ENCODE measurements around the gene DENND2C.

The DENND2C gene

GRCh38 chr1:114685851-114686250, 16.0 kb upstream of the DENND2C start:
- intact Hi-C loops (cut with DNase I) = no loop called here
- no peak for DNase-seq

- DNase-seq = no peak
- intact Hi-C loops (cut with DNase I) = loop anchor here (10.0 kb wide), 1 partner anchor 93 kb away; the partner anchor contains the start of gene BCAS2
Observed at GRCh38 chr1:114677691-114678090, 7.8 kb upstream of the DENND2C start.

DNA sequence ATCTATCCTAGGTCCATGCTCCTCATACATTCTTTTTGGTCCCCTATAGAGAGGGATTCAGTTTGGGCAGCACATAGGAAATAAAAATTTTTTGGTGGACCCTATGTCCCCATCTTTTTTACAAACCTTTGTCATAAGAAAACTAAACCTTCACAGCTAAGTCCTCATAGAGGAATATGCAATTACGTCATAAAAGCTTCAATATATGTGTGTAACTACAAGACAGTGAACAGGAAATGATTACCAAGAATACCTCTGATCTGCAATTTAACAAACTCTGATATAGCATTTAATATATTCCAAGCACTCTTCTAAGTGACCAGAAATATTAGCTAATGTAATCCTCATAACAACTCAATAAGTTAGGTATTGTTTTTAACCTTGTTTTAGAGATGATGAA, 6.3 kb upstream of the DENND2C start:
- no peak for DNase-seq
- intact Hi-C loops (cut with DNase I) = loop anchor here (10.0 kb wide), 1 partner anchor 91 kb away; the partner anchor contains the start of gene BCAS2

- no peak for DNase-seq
- intact Hi-C loops (cut with DNase I) = loop anchor here (10.0 kb wide), 1 partner anchor 87 kb away; the partner anchor contains the start of gene BCAS2
Observed at GRCh38 chr1:114671939-114672275, 2.1 kb upstream of the DENND2C start.

DNA sequence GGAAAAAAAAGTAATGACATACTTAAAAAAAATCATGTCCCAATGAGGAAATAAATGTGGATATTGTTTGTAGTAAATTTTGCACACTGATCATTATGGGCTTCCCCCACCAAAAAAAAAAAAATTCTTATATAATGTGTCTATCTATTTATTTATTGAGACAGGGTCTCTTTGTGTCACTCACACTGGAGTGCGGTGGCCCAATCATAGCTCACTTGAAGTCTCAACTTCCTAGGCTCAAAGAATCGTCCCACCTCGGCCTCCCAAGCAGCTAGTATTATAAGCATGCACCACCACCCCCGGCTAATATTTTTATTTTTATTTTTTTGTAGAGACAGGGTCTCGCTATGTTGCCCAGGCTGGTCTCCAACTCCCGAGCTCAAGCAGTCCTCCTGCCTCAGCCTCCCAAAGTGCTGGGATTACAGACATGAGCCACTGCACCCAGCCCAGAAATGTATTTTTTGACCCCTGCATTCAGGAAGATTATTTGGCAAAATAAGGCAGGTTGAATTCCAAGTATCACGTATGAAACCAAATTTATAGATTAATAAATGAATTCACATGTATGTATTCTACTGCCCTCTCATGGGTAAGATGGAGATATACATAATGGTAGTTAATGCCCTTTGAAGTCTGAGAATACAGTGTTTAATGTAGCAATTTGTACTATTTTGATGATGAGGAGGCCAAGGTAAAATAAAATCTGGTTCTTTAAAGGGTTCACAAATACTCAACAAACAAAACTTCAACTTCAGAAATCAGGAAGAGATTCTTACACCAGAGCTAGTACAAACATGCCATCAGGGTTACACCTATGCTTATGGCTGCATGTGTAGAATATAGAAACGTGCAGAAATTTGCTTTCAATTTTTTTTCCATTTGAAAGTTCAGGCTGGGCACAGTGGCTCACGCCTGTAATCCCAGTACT, 1.4 kb upstream of the DENND2C start:
- no peak for DNase-seq
- intact Hi-C loops (cut with DNase I) = loop anchor here (10.0 kb wide), 1 partner anchor 86 kb away; the partner anchor contains the start of gene BCAS2

- intact Hi-C loops (cut with DNase I) = loop anchor here (10.0 kb wide), 1 partner anchor 86 kb away; the partner anchor contains the start of gene BCAS2
- peak; percentile 44 to 96 (median 81) for DNase-seq
Observed at GRCh38 chr1:114670083-114671010, 498 bp upstream of the DENND2C start.

DNA sequence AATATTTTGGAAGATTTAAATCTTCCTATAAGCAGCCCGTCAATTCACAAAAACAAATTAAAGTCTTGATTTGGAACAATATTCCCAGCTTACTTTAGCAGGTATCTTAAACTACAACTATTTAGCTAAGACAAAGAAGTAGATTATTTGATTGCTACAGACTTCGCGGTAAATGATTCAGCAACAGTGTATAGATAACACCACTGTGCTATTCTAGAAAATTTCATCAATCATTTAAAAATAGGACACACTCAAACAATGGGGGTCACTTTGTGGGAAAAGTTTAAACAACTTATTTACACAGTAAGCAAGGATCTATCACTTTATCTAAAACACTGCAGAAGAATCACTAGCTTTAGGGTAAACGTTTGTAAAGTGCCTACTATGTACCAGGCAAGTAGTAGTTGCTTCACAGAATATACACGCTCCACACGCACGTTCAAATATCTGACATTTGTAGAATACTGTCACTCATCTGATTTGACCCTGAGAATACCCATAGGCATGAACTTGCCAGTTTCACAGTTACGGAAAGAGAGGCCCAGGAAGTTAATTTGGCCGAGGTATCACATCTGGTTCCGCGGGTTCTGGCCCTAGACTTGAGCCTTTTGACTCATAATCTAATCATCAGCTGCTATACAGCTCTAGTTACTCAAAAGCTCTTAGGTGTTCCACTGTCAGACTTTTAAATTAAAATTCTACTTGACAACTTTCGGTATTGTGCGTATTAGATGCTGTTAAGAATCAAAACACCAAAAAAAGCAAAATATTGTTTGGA, 876 bp downstream of the DENND2C start:
- intact Hi-C loops (cut with DNase I) = no loop called here
- DNase-seq = no peak

DNA sequence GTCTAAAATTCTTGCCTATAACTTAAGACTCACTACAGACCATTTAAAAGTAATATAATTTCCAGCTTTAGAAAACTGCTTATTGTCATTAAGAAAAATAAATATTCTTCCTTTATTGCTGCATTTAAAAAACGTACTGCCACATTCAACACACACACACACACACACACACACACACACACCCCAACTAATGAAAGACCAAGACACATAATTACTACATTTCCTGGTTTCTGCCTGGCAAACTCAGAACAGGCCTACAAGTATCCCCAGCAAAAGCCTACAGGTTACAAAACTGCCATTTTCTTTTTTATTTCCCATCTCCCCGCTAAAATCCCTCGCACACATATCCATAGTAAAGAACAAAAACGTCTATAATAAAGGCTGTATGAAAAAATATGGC, 1.5 kb downstream of the DENND2C start:
- DNase-seq = no peak
- intact Hi-C loops (cut with DNase I) = no loop called here

DNA sequence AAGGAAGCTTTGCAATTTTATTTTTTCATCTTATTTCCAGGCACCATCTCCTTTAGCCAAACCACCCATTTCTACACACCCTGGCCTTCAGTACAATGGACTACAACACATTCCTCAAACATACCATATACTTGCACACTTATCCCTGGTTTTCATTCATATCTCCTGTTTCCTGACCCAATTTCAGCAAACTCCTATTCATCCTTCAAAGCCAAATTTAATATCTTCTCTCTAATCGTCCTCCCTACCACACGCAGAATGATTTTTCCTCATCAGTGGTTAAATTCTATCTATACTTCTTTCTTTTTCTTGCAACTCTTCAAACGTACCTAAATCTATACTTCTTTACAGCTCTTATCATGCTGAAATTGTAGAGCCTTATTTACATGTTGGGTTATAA, 2.9 kb downstream of the DENND2C start:
- no peak for DNase-seq
- intact Hi-C loops (cut with DNase I) = no loop called here

- intact Hi-C loops (cut with DNase I) = no loop called here
- no peak for DNase-seq
Observed at GRCh38 chr1:114660238-114660637, 9.6 kb downstream of the DENND2C start.

- intact Hi-C loops (cut with DNase I) = no loop called here
- DNase-seq = no peak
Observed at GRCh38 chr1:114651893-114652292, 18.0 kb downstream of the DENND2C start.

DNA sequence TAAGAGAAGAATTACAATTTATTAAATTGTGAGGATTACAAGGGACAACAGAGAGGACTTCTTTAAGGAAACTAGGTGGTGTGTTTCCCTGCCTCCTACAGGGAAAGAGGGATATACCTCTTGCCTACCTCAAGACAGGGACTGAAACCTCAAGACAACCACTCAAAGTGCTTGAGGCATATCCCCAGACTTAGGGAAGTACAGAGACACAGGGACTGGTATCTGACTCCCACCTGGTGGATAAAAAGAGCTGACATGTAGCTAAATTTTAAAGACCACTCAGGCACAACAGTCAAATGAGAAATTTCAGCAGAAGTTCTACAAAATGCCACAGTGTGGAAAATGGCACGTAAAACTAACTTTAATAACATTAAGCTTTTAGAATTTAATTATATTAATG, 21.3 kb downstream of the DENND2C start:
- no peak for DNase-seq
- intact Hi-C loops (cut with DNase I) = no loop called here

- intact Hi-C loops (cut with DNase I) = no loop called here
- DNase-seq = no peak
Observed at GRCh38 chr1:114641377-114641776, 28.5 kb downstream of the DENND2C start.

DNA sequence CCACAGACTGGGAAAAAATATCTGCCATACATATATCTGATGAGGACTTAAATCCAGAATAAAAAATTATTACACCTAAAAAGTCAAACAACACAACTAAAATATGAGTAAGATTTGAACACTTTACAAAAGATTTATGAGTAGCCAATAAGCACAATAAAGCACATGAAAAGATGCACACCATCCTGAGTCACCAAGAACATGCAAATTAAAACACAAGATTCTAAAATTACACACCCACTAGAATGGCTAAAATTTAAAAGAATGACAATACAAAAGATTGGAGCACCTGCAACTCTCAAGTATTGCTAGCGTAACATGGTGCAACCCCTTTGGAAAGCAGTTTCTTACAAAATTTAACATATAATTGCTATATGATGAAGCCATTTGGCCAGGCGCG, 30.9 kb downstream of the DENND2C start:
- no peak for DNase-seq
- intact Hi-C loops (cut with DNase I) = no loop called here

DNA sequence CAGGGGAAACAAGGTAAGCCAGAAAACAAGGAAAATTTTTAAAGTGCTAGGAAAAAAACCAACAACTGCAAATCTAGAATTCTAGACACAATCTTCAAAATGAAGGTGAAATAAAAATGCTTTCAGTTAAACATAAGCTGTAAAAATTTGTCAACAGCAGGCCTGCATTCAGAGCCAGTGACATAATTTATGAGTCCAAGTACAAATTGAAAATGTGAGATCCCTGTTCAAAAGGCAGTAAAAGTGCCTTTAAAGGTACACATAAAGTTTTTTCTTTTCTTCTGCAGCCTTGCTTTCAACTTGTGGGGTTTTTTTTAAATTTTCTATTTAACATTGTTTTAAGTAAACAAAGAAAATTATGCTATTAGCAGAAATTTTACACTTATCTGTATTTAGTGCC, 37.4 kb downstream of the DENND2C start:
- no peak for DNase-seq
- intact Hi-C loops (cut with DNase I) = no loop called here

GRCh38 chr1:114627107-114627506, 42.7 kb downstream of the DENND2C start:
- intact Hi-C loops (cut with DNase I) = no loop called here

DNA sequence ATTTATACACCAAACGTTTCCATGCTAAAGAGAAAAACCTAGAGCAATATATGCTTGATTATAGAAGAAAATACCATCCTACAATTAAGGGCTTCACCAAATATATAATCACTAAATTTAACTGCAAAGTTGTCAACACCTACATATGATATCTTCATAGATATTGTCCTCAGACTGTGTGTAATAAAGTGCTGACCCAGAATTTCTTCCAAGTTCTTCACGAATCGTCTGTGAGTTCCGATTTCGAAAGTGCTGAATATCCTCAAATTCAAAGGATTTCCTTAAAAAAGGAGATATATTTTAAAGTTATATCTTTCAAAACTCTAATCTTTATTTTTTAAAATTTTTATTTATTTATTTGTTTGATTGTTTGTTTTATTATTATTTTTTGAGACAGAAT, 46.5 kb downstream of the DENND2C start:
- no peak for DNase-seq
- intact Hi-C loops (cut with DNase I) = no loop called here

More at GRCh38 chr1:114627107-114627506, 42.7 kb downstream of the DENND2C start:
- DNase-seq = no peak

- no peak for DNase-seq
- intact Hi-C loops (cut with DNase I) = no loop called here
Observed at GRCh38 chr1:114620419-114620818, 49.4 kb downstream of the DENND2C start.

- intact Hi-C loops (cut with DNase I) = no loop called here
- no peak for DNase-seq
Observed at GRCh38 chr1:114618606-114619005, 51.2 kb downstream of the DENND2C start.

- intact Hi-C loops (cut with DNase I) = no loop called here
- DNase-seq = no peak
Observed at GRCh38 chr1:114610546-114611245, 59.2 kb downstream of the DENND2C start.
